ENCODE data around the gene ESR1.

GRCh38 chr6:152093711-152094110, 286.2 kb downstream of the ESR1 start:
- TF ChIP-seq CTCF (IDR thresholded peaks at IDR 0.05) = no peak
- TF ChIP-seq EZH2 (IDR thresholded peaks at IDR 0.05) = no peak
- no peak for TF ChIP-seq EZH2phosphoT487 (IDR thresholded peaks at IDR 0.05)
